GM08714 (cell line): Measurements from ENCODE around the gene CDX2.

Experiments
- H3K4me3 ChIP-seq: fragments of 200-500 bp; sonication (Bioruptor generic); 2 replicates; pipeline ENCODE4 v1.5.1; 2014; ENCODE audit warnings: mild to moderate bottlenecking, low read length, inconsistent platforms
- ZNF274 ChIP-seq: IDR thresholded peaks from 2 replicates; pipeline ENCODE4 v1.6.1; 2012; ENCODE audit warnings: mild to moderate bottlenecking, low read depth, low read length

CDX2 gene

GRCh38 chr13:27985600-27985999 is 16.5 kb upstream of the CDX2 start:
- no peak for TF ChIP-seq ZNF274
- no peak overlapping the region for H3K4me3 ChIP-seq

DNA sequence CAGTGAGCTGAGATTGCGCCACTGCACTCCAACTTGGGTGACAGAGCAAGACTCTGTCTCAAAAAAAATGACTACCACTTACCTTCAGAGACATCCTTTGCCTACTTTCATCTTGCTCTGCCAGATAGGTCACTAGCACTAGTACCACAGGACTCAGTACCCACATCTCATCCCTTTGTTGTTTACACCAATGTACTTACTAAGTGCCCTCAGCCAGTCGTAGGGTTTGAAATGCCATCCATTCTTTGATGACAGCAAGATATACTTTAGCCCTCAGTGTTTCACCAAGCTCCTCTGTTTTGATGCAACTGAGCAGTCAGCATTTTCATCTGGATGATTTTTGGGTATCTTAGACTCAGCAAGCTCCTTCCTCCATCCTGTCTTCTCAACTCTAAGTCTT is 13.2 kb upstream of the CDX2 start:
- TF ChIP-seq ZNF274 = no peak
- no peak overlapping the region for H3K4me3 ChIP-seq

DNA sequence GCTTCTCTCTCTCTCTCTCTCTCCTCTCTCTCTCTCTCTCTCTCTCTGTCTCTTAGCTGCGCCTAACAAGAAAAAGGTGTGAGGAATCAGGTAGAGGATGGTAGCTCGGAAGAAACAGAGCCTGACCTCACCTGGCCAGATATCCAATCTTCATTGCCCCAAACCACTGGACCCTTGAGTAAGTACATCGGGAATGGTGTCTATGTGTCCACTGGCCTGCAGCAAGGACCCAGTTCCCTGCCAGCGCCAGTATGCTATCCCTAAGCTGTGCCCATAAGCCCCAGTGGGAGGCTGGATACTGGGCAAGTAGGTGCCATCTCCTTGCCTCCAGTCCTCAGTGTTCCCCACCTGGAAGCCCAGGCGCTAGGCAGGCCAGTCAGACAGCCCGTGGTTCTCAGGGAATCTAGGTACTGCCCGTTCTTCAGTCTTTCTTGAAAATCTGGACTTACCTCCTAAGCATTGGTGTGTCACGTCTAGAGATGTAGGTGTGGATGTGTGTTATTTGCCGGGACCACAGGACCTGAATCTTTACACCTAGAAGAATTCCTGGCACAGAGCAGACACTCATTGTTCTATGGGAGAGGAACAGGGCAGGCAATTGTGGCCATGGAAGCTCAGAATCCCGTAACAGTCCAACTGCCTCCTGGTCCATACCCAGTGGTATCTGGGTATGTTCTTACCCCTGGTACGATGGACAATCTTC is 12.0 kb upstream of the CDX2 start:
- TF ChIP-seq ZNF274 = no peak
- no peak overlapping the region for H3K4me3 ChIP-seq

DNA sequence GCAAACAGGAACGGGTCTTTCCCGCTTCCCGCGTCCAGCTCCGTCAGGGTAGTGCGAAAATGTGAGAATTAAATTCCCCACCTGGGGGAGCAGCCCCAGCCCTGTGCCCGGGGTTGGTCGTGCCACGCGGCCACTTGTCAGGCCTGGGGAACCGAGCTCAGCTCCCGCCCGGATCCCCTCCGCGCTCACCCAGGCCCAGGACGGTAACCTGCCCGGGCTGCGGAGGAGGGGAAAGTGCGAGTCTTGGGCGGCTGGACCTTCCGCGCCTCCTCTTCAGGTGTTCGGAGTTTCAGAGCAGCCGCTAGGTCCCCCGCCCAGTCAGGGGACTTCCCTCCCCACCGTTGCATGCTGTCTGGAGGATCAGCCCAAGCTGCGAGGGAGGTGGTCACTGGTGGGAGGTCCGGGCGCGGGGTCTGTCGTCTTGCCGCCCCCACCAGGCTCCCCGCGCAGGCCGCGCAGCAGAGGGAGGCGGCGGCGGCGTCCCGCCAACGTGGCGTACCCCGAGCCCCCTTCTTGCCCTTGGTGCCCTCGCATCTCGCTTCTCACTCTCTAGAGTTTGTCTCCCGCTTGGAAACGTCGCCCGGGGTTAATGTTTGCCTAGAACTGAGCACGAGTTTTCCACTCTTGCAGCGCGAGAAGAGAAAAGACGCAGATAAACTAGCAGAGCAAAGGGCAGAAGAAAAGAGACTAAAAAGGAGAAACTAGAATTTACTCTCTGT is 11.3 kb upstream of the CDX2 start:
- H3K4me3 ChIP-seq = no peak overlapping the region
- TF ChIP-seq ZNF274 = no peak

- H3K4me3 ChIP-seq = no peak overlapping the region
- no peak for TF ChIP-seq ZNF274
These were observed 10.7 kb upstream of the CDX2 start for GRCh38 chr13:27979765-27980279.

GRCh38 chr13:27979001-27979643 is 10.0 kb upstream of the CDX2 start:
- H3K4me3 ChIP-seq = no peak overlapping the region

DNA sequence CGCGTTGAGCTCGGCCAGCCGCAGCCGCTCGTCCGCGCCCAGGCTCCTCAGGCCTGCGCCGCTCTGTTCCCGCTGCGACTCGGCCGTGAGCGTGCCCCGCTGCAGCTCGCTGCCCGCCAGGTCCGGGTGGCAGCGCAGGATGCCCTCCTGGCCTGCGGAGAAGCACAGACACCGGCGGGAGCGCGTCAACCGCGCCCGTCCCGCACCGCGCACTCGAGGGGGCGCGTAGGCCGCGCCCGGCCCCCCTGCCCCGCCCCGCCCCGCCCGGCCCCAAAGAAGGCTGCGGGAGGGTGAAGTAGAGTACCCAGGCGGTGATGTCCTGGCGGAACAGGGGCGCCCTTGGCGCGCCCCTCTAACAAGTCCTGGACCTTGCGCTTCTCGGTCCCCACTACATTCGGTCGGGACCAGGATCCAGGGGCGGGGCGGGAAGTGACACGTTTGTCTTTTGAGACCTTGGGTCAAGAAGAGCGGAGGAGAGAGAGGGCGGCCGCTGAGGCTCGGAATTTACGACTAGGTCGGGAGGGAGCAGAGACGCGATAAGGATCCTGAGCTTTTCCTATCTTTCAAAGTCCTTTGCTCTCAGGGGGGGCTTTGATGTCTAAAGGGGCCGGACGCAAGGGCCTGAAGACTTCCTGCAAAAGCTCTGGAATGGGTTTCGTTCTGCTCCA is 9.3 kb upstream of the CDX2 start:
- H3K4me3 ChIP-seq = no peak overlapping the region
- TF ChIP-seq ZNF274 = no peak

More at GRCh38 chr13:27979001-27979643, 10.0 kb upstream of the CDX2 start:
- TF ChIP-seq ZNF274 = no peak

GRCh38 chr13:27977476-27978300 is 8.6 kb upstream of the CDX2 start:
- no peak for TF ChIP-seq ZNF274
- no peak overlapping the region for H3K4me3 ChIP-seq

GRCh38 chr13:27976362-27977091 is 7.4 kb upstream of the CDX2 start:
- no peak for TF ChIP-seq ZNF274
- H3K4me3 ChIP-seq = no peak overlapping the region

DNA sequence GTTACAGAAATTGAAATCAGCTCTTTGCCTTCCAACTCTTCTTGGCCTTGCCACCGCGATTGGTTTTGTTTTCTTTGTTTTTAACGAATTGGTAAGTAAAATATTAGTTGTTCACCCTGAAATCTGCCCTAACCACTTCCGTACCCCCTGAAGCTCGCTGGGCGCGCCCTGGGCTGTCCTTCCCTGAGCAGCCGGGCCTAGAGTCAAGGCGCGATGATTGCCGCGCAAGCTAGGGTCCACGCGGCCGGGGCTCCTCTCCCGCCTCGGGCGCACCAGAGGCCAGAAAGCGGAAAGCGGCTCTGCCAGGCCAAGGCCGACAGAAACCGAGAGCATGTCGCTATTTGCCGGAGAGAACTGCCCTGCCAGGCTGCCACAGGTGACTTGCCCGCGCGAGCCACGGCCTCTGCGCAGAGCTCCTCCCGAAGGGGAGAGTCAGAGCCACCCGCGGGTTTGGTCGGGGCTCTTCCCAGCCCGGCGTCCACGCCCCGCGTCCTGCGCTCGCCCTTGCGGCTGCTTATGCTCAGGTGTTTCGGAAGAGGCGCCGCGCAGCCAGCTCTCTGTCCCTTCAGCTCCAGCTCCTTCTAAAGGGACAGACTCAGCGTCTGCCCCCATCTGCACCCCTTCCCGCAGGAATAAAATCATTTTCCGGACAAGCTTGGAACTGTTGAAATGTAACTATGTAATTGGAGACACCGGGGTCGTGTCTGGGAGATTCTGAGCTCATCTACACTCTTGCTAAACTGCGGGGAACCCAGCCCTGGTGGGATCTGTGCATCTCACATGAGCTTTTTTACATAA is 6.6 kb upstream of the CDX2 start:
- no peak for TF ChIP-seq ZNF274
- no peak overlapping the region; the same call in 1 of the 2 replicates for H3K4me3 ChIP-seq

DNA sequence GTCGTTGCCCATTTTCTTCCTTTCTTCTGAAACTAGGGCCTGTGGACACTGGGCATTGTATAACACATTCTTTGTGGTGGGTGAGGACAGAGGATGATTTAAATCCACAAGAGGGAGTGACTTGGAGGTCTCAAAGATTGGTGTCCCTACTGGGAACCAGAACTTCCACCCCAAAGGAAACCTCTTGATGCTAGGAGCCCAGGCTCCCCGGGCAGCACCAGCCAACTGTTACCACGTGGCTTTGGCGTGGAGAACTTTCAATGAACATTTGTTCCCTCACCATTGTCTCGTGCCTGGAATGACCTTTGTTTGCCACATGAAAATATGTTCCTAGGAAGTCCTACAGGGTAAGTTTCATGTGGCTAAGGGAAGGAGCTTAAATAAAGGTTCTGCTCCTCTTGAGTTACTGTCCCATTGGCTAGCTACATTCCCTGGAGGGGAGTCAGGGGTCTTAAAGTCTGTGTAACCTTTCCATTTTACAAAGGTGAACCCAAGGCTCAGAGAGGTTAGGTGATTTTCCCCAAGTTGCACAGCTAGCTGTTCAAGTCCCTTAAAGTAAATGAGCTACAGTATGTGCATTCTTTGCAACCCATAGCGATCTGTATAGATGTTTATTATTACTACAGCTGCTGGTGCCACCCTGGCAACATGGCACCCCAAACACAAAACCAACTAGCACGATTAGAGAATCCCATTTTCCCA is 5.0 kb upstream of the CDX2 start:
- H3K4me3 ChIP-seq = no peak overlapping the region
- TF ChIP-seq ZNF274 = no peak
